KG1 (cell line): Measurements from ENCODE around the gene GRIA1.
"Not testable (repeated sequence)": the region's sequence is repeated elsewhere in the genome, so short reads cannot be mapped to it uniquely, and the experiment has no call there.

Source experiments
- DNase-seq: peaks from one replicate; lab custom pipeline; 2025; lab: John Stamatoyannopoulos, UW

GRIA1 gene

GRCh38 chr5:153723022-153723610 is 232.6 kb downstream of the GRIA1 start:
- not testable (repeated sequence) for DNase-seq

- DNase-seq = no peak
Observed at GRCh38 chr5:153742060-153742459, 251.6 kb downstream of the GRIA1 start.

GRCh38 chr5:153744751-153745150 is 254.3 kb downstream of the GRIA1 start:
- no peak for DNase-seq

- no peak for DNase-seq
Observed at GRCh38 chr5:153745778-153746395, 255.4 kb downstream of the GRIA1 start.

- DNase-seq = no peak
Observed at GRCh38 chr5:153746440-153746839, 256.0 kb downstream of the GRIA1 start.

GRCh38 chr5:153748823-153749222 is 258.4 kb downstream of the GRIA1 start:
- no peak for DNase-seq

- DNase-seq = no peak
Observed at GRCh38 chr5:153749960-153750359, 259.5 kb downstream of the GRIA1 start.

- no peak for DNase-seq
Observed at GRCh38 chr5:153751251-153751650, 260.8 kb downstream of the GRIA1 start.

- no peak for DNase-seq
Observed at GRCh38 chr5:153752890-153753289, 262.4 kb downstream of the GRIA1 start.

GRCh38 chr5:153753645-153754432 is 263.4 kb downstream of the GRIA1 start:
- DNase-seq = no peak

- DNase-seq = no peak
Observed at GRCh38 chr5:153755913-153756500, 265.5 kb downstream of the GRIA1 start.

- DNase-seq = no peak
Observed at GRCh38 chr5:153756540-153756939, 266.1 kb downstream of the GRIA1 start.

GRCh38 chr5:153765987-153766386 is 275.5 kb downstream of the GRIA1 start:
- DNase-seq = no peak

GRCh38 chr5:153767221-153768188 is 277.0 kb downstream of the GRIA1 start:
- no peak for DNase-seq

GRCh38 chr5:153770066-153770465 is 279.6 kb downstream of the GRIA1 start:
- no peak for DNase-seq

GRCh38 chr5:153774686-153775085 is 284.2 kb downstream of the GRIA1 start:
- DNase-seq = no peak

GRCh38 chr5:153775923-153776322 is 285.5 kb downstream of the GRIA1 start:
- no peak for DNase-seq

- no peak for DNase-seq
Observed at GRCh38 chr5:153777681-153778581, 287.5 kb downstream of the GRIA1 start.

- no peak for DNase-seq
Observed at GRCh38 chr5:153779836-153780235, 289.4 kb downstream of the GRIA1 start.

GRCh38 chr5:153780876-153781705 is 290.6 kb downstream of the GRIA1 start:
- DNase-seq = no peak
